Astrocyte of the spinal cord (primary cell): ENCODE measurements around the gene PTGIS.

Experiments used
- DNase-seq: peaks from one replicate; pipeline ENCODE4 v3.0.0; 2011; ENCODE audit warnings: low read depth, low spot score
- H3K4me3 ChIP-seq: 2 replicates; pipeline ENCODE4 v1.5.1; 2011; ENCODE audit warnings: low read depth, mild to moderate bottlenecking, low read length, moderate library complexity
- in situ Hi-C: cut with HindIII; loops from 2 replicates; pipeline ENCODE4 v1.10.0; 2017; ENCODE audit warnings: low sequenced_read_pairs
- TF ChIP-seq, protein P1 (sequence below): IDR thresholded peaks from 2 replicates; pipeline ENCODE4 v1.5.1; 2012; ENCODE audit warnings: low read depth, mild to moderate bottlenecking, low read length, inconsistent platforms

Gene PTGIS

GRCh38 chr20:49561806-49562205, 6.1 kb downstream of the PTGIS start:
- in situ Hi-C loops, result no loop called here
- TF ChIP-seq, protein P1, sequence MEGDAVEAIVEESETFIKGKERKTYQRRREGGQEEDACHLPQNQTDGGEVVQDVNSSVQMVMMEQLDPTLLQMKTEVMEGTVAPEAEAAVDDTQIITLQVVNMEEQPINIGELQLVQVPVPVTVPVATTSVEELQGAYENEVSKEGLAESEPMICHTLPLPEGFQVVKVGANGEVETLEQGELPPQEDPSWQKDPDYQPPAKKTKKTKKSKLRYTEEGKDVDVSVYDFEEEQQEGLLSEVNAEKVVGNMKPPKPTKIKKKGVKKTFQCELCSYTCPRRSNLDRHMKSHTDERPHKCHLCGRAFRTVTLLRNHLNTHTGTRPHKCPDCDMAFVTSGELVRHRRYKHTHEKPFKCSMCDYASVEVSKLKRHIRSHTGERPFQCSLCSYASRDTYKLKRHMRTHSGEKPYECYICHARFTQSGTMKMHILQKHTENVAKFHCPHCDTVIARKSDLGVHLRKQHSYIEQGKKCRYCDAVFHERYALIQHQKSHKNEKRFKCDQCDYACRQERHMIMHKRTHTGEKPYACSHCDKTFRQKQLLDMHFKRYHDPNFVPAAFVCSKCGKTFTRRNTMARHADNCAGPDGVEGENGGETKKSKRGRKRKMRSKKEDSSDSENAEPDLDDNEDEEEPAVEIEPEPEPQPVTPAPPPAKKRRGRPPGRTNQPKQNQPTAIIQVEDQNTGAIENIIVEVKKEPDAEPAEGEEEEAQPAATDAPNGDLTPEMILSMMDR, result no peak
- DNase-seq, result no peak

GRCh38 chr20:49561256-49561655, 6.7 kb downstream of the PTGIS start:
- TF ChIP-seq, protein P1, result no peak
- no peak for DNase-seq
- in situ Hi-C loops, result no loop called here
- no peak overlapping the region for H3K4me3 ChIP-seq

More at GRCh38 chr20:49561806-49562205, 6.1 kb downstream of the PTGIS start:
- H3K4me3 ChIP-seq, result no peak overlapping the region

DNA sequence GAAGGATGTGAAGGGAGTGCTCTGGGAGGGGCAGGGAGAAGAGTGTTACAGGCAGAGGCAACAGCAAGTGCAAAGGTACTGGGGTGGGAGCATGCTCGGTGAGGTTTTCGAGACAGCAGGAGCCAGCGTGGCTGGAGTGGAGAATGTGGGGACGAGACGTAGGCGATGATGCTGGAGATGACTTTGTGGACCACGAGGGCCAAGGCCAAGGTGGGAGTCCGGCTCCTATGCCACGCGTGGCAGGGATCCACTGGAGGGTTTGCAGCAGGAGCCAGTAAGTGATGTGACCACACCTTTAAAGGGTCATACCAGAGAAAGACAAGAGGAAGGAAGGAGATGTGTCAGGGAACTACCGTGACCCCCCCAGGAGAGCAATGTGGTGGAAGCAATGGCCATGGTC, 7.3 kb downstream of the PTGIS start:
- in situ Hi-C loops, result no loop called here
- TF ChIP-seq, protein P1, result no peak
- no peak overlapping the region for H3K4me3 ChIP-seq
- no peak for DNase-seq

DNA sequence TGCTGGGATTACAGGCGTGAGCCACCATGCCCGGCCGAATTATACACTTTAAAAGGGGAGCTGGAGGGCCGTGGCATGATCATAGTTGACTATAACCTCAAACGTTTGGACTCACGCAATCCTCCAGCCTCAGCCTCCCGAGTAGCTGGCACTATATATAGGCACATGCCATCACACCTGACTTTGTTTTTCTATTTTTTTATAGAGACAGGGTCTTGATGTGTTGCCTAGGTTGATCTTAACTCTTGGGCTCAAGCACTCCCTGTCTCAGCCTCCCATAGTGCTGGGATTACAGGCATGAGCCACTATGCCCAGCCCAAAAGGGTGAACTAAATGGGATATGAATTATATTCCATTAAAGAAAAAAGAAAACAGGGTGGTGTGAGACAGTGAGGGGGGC, 7.8 kb downstream of the PTGIS start:
- H3K4me3 ChIP-seq, result no peak overlapping the region
- in situ Hi-C loops, result no loop called here
- DNase-seq, result no peak
- TF ChIP-seq, protein P1, result no peak

GRCh38 chr20:49559411-49560081, 8.4 kb downstream of the PTGIS start:
- TF ChIP-seq, protein P1, result no peak
- no peak overlapping the region for H3K4me3 ChIP-seq
- in situ Hi-C loops, result no loop called here
- DNase-seq, result no peak

DNA sequence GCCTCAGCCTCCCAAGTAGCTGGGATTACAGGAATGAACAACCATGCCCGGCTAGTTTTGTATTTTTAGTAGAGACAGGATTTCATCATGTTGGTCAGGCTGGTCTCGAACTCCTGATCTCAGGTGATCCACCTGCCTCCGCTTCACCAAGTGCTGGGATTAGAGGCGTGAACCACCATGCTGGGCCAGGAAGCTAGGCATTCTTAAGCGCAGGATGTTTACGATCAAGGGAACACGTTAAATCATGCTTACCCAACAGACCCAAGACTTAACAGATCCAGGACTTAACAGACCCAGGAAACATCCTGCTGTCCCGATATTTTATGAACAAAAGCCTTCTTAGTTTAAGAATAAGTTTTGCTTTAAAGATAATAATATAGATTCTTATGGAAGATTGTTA, 9.1 kb downstream of the PTGIS start:
- in situ Hi-C loops, result no loop called here
- H3K4me3 ChIP-seq, result no peak overlapping the region
- no peak for DNase-seq
- TF ChIP-seq, protein P1, result no peak
